Stimulated activated CD4-positive, alpha-beta T cell treated with anti-CD3 and anti-CD28 coated beads, Interleukin-2, amount 100 ng/mL, for 24 hours (primary cell): Measurements from ENCODE around the gene FRMPD1.

Source experiments
- DNase-seq, 2 donors: peaks; one replicate each; pipeline ENCODE4 v3.0.0-alpha.2; 2020

The FRMPD1 gene

GRCh38 chr9:37784616-37785483 is 134.1 kb downstream of the FRMPD1 start, which contains the start of gene EXOSC3:
EXOSC3 (minus strand) TSS chr9:37785064; CDS start chr9:37785044, 20 bp downstream.
- peak; percentile 89 to 90 for DNase-seq

- DNase-seq = no peak
These were observed 136.3 kb downstream of the FRMPD1 start for GRCh38 chr9:37787059-37787458.

DNA sequence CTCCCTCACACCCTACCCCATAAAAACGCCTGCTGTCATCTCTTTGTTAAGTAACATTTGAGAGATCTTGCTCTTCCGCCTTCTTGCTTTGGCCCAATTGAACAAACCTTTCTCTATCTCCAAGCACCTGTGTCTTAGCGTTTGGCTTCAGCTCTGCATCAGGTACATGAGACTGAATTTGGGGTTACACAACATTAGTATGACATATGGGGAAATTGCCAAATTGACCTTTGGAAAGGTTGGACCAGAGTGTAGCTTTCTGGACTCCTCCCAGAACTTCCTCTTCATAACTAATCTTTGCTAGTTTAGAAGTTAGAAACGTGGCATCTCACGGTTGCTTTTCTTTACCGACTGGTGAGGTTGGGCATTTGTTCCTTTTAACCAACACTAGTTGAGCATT is 137.6 kb downstream of the FRMPD1 start:
- DNase-seq = no peak

DNA sequence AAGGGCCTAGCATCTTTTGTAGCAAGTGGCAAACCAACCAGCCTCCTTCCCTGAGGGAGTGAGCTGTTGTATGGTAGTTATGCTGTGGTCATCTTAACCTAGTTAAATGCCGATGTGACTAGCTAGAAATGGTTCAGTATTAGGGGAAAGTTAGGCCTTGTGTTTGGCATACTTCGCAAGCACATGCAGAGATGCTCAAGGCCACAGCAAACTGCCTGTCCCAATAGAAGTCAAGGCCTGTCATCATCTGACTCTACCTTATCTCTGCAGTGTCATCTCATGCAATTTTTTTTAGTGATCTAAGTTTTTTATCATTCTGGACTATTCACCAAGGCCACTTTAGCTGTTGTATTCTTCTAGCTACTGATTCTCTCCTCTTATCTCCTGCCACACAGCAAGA is 139.3 kb downstream of the FRMPD1 start:
- no peak for DNase-seq

GRCh38 chr9:37792122-37792521 is 141.4 kb downstream of the FRMPD1 start:
- DNase-seq = no peak

DNA sequence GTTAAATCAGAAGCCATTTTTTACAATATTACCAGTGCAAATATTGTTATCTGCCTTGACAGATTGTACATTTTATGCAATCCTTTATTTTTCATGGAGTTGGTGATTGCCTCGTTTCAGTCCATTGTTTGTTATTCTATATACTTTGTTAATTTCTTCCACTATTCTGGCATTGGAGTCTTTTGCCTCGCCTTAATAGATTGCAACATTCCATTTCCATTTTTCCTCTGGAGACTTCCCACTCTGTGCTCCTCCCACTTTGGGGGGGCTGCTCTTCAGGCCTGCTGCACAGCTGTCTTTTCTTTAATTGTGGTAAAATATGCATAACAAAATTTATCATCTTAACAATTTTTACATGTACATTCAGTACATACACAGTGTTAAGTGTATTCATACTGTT is 145.5 kb downstream of the FRMPD1 start:
- no peak for DNase-seq
